IMR-90 (cell line): ENCODE data around the gene BBIP1. TPM values are rescaled to one million over a fixed set of nuclear protein-coding genes. Genes with fewer than 3 reads are reported as not detected.

Experiments
- ATAC-seq: fragments of 200-7000 bp; cut with Tn5 transposase; 2 replicates; pipeline ENCODE4 v1.9.1; 2020; ENCODE audit warnings: low read depth, mild to moderate bottlenecking, moderate library complexity
- BruUV-seq: library from RNA; stranded (reverse); fragments of 400-500 nt; replicated peaks from 2 replicates; lab custom pipeline; 2021; lab: Mats Ljungman, UMichigan
- CTCF ChIA-PET: fragments of 300-600 bp; formaldehyde crosslinking; extraction: SDS; loops from one replicate; lab custom pipeline; 2021; ENCODE audit warnings: antibody characterized with exemption; lab: Yijun Ruan, JAX
- POLR2A ChIA-PET: fragments of 300-600 bp; sonication (Branson Sonifier 250); formaldehyde crosslinking; loops from one replicate; lab custom pipeline; 2022; ENCODE audit warnings: antibody characterized with exemption; ENCODE audit not compliant: unreplicated experiment; lab: Charles Lee
- DNase-seq: peaks from one replicate; pipeline ENCODE4 v3.0.0; 2013
- H2AFZ ChIP-seq: replicated peaks from 2 replicates; pipeline ENCODE3; 2013; ENCODE audit warnings: low read length, mild to moderate bottlenecking; ENCODE audit not compliant: poor library complexity
- H2AK5ac ChIP-seq: 2 replicates; pipeline ENCODE4 v1.6.1; 2013; ENCODE audit warnings: low read depth, low read length, inconsistent platforms
- H2AK9ac ChIP-seq: replicated peaks from 2 replicates; pipeline ENCODE3; 2013; ENCODE audit warnings: mild to moderate bottlenecking, low read depth, low read length, moderate library complexity; ENCODE audit not compliant: poor library complexity
- H2BK120ac ChIP-seq: 2 replicates; pipeline ENCODE4 v1.6.1; 2013; ENCODE audit warnings: low read depth, low read length, inconsistent platforms
- H2BK15ac ChIP-seq: 3 replicates; pipeline ENCODE4 v1.6.1; 2013; ENCODE audit warnings: low read depth, low read length, inconsistent platforms
- H2BK20ac ChIP-seq: 2 replicates; pipeline ENCODE4 v1.6.1; 2013; ENCODE audit warnings: low read depth, mild to moderate bottlenecking, inconsistent platforms, low read length, moderate library complexity
- H2BK5ac ChIP-seq: 2 replicates; pipeline ENCODE4 v1.6.1; 2013; ENCODE audit warnings: mild to moderate bottlenecking, low read depth, low read length, inconsistent platforms; ENCODE audit not compliant: poor library complexity, severe bottlenecking
- H3K14ac ChIP-seq: replicated peaks from 2 replicates; pipeline ENCODE4 v1.6.1; 2013; ENCODE audit warnings: low read depth, low read length, inconsistent platforms
- H3K18ac ChIP-seq: 2 replicates; pipeline ENCODE4 v1.6.1; 2013; ENCODE audit warnings: low read depth, low read length, control low read depth
- H3K23ac ChIP-seq: 2 replicates; pipeline ENCODE4 v1.6.1; 2013; ENCODE audit warnings: low read depth, low read length, inconsistent platforms
- H3K27ac ChIP-seq: 2 replicates; pipeline ENCODE4 v1.5.1; 2013; ENCODE audit warnings: mild to moderate bottlenecking, control low read depth, low read length; ENCODE audit not compliant: insufficient read depth
- H3K27me3 ChIP-seq: 2 replicates; pipeline ENCODE4 v1.6.1; 2013; ENCODE audit warnings: low read length; ENCODE audit not compliant: control insufficient read depth, insufficient read depth
- H3K36me3 ChIP-seq: 2 replicates; pipeline ENCODE4 v1.6.1; 2013; ENCODE audit warnings: low read length, mixed read lengths; ENCODE audit not compliant: control insufficient read depth, insufficient read depth
- H3K4ac ChIP-seq: 2 replicates; pipeline ENCODE4 v1.6.1; 2013; ENCODE audit warnings: low read depth, low read length, inconsistent platforms
- H3K4me1 ChIP-seq: 2 replicates; pipeline ENCODE4 v1.6.1; 2013; ENCODE audit warnings: low read length, mixed read lengths; ENCODE audit not compliant: control insufficient read depth, insufficient read depth
- H3K4me2 ChIP-seq: 2 replicates; pipeline ENCODE4 v1.6.1; 2013; ENCODE audit warnings: low read depth, mild to moderate bottlenecking, control low read depth, low read length, moderate library complexity
- H3K4me3 ChIP-seq: 2 replicates; pipeline ENCODE4 v1.5.1; 2013; ENCODE audit warnings: low read depth, mild to moderate bottlenecking, control low read depth, low read length, moderate library complexity; ENCODE audit not compliant: insufficient read depth
- H3K56ac ChIP-seq: 2 replicates; pipeline ENCODE4 v1.6.1; 2013; ENCODE audit warnings: low read length, inconsistent platforms; ENCODE audit not compliant: insufficient read depth; ENCODE audit errors: extremely low read depth
- H3K79me1 ChIP-seq, 2 experiments: 2 replicates each; pipeline ENCODE4 v1.6.1; 2013; ENCODE audit warnings: low read length in 2 of 2, inconsistent platforms in 1 of 2, low read depth in 1 of 2
- H3K9ac ChIP-seq: 2 replicates; pipeline ENCODE4 v1.6.1; 2013; ENCODE audit warnings: low read depth, low read length, control low read depth
- H3K9me1 ChIP-seq: 2 replicates; pipeline ENCODE4 v1.6.1; 2013; ENCODE audit warnings: low read length, inconsistent platforms; ENCODE audit not compliant: insufficient read depth
- H3K9me3 ChIP-seq: 2 replicates; pipeline ENCODE4 v1.6.1; 2013; ENCODE audit warnings: low read length; ENCODE audit not compliant: control insufficient read depth, insufficient read depth
- H4K20me1 ChIP-seq: 2 replicates; pipeline ENCODE4 v1.6.1; 2013; ENCODE audit warnings: low read length, inconsistent platforms; ENCODE audit not compliant: insufficient read depth
- H4K5ac ChIP-seq: 2 replicates; pipeline ENCODE4 v1.6.1; 2013; ENCODE audit warnings: mild to moderate bottlenecking, low read depth, low read length, control low read depth
- H4K8ac ChIP-seq, 2 experiments: 2 replicates each; pipeline ENCODE4 v1.6.1; 2013; ENCODE audit warnings: low read depth in 2 of 2, low read length in 2 of 2, control low read depth in 1 of 2, inconsistent platforms in 1 of 2
- H4K91ac ChIP-seq: 2 replicates; pipeline ENCODE4 v1.6.1; 2013; ENCODE audit warnings: low read depth, low read length, inconsistent platforms; ENCODE audit not compliant: insufficient read depth
- BHLHE40 ChIP-seq: fragments of 150-350 bp; IDR thresholded peaks from 2 replicates; pipeline ENCODE4 v1.6.1; 2016; ENCODE audit warnings: mild to moderate bottlenecking, low read depth, low read length
- MAFK ChIP-seq: IDR thresholded peaks from 2 replicates; pipeline ENCODE4 v1.6.1; 2012; ENCODE audit warnings: low read depth, low read length, improper control_type of control experiment
- MXI1 ChIP-seq: IDR thresholded peaks from 2 replicates; pipeline ENCODE4 v1.6.1; 2012; ENCODE audit warnings: low read depth, mild to moderate bottlenecking, low read length, moderate library complexity, borderline replicate concordance
- NFE2L2 ChIP-seq: fragments of 150-350 bp; IDR thresholded peaks from 2 replicates; pipeline ENCODE4 v1.6.1; 2016; ENCODE audit warnings: low read depth, mild to moderate bottlenecking, low read length
- RFX5 ChIP-seq: IDR thresholded peaks from 2 replicates; pipeline ENCODE4 v1.8.0; 2012; ENCODE audit warnings: low read depth, mild to moderate bottlenecking, low read length, moderate library complexity
- WGBS, 2 experiments: methylation state at CpG; one replicate each; pipeline versions ENCODE4 v1.1.5 to v1.1.7; 2013; ENCODE audit warnings: missing lambda C conversion rate in 2 of 2; ENCODE audit not compliant: insufficient read length in 1 of 2; ENCODE audit errors: extremely low coverage in 2 of 2; 5-methylcytosine and 5-hydroxymethylcytosine counted together
- dilution Hi-C: fragments of 300-500 bp; cut with HindIII; formaldehyde crosslinking; loops from one replicate; pipeline ENCODE4 v1.14.3; 2018; ENCODE audit warnings: low sequenced_read_pairs; ENCODE audit not compliant: unreplicated experiment
- in situ Hi-C: fragments of 300-500 bp; cut with MboI; formaldehyde crosslinking; loops from 3 replicates; pipeline ENCODE4 v1.14.3; 2019; ENCODE audit warnings: low sequenced_read_pairs, inconsistent platforms, mixed read lengths
- intact Hi-C: fragments of 100-400 bp; cut with micrococcal nuclease; formaldehyde crosslinking; loops from 2 replicates; pipeline ENCODE4 v1.10.0; 2022
- polyA plus RNA-seq, 3 experiments: library from polyadenylated mRNA; depleted of rRNA; stranded (reverse); fragments of >200 nt; gene quantifications; 2 replicates each; pipeline ENCODE4 v1.2.3, GENCODE V29; 2012; ENCODE audit warnings: low replicate concordance in 1 of 3
- total RNA-seq: library from RNA; depleted of rRNA; stranded (reverse); fragments of >200 nt; gene quantifications from 2 replicates; pipeline ENCODE4 v1.2.3, GENCODE V29; 2012
- TF ChIP-seq, protein P1 (sequence below): fragments of 150-350 bp; IDR thresholded peaks from 2 replicates; pipeline ENCODE4 v1.6.1; 2016; ENCODE audit warnings: low read depth, mild to moderate bottlenecking, low read length, moderate library complexity, borderline replicate concordance

Gene BBIP1
- total and polyA plus RNA-seq, 2 of the 4 experiments (the other 2 are of a cell fraction) = 17.4 to 19.9 TPM

DNA sequence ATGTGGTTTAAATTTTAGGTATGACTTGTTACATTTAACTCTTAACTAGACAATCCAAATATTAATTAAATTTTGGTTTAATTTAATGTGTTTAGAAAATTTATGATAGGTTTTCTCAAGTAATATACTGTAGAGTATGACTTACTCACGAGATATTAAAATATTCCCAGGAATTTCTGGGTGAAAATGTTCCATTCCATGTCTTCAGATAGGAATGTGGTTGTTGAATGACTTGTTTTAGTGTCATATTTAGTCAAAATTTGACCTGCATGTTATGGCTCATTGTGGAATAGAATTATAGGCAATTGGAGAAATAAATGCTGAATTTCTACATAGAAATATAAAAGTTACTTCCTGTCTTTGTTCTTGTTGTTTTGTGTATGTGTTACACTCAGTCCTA is 47.2 kb upstream of the BBIP1 start:
- Histone ChIP-seq H2BK120ac (no peak overlapping the region), H3K27ac (no peak overlapping the region), H4K5ac (no peak overlapping the region), H3K4ac (no peak overlapping the region), H3K4me1 (no peaks in the 10 kb centered on the region), H2AK5ac (no peak overlapping the region), H2AK9ac (no peak overlapping the region), H2BK15ac (no peak overlapping the region), H4K20me1 (peaks cover 21% of the 10 kb centered on the region; the same call in 1 of the 2 replicates), H2BK5ac (no peak overlapping the region), H3K18ac (no peak overlapping the region), H3K27me3 (no peaks in the 10 kb centered on the region), H3K36me3 (no peaks in the 10 kb centered on the region), H4K8ac (no peak overlapping the region), H3K4me2 (no peak overlapping the region), H3K79me1 (peaks cover 25 to 36% of the 10 kb centered on the region in 2 experiments), H3K14ac (no peak overlapping the region), H3K9ac (no peak overlapping the region), H2BK20ac (no peak overlapping the region), H3K4me3 (no peak overlapping the region), H3K9me1 (no peaks in the 10 kb centered on the region), H4K91ac (no peak overlapping the region), H3K56ac (no peak overlapping the region), H3K9me3 (no peaks in the 10 kb centered on the region), H2AFZ (no peak overlapping the region), H3K23ac (no peak overlapping the region)
- ATAC-seq (no peak), DNase-seq (peak; percentile 4)
- BruUV-seq = no TSS peak
- no peak for TF ChIP-seq RFX5
- no peak for TF ChIP-seq NFE2L2
- no peak for TF ChIP-seq MAFK
- TF ChIP-seq BHLHE40 = no peak
- TF ChIP-seq MXI1 = no peak
- TF ChIP-seq, protein P1, sequence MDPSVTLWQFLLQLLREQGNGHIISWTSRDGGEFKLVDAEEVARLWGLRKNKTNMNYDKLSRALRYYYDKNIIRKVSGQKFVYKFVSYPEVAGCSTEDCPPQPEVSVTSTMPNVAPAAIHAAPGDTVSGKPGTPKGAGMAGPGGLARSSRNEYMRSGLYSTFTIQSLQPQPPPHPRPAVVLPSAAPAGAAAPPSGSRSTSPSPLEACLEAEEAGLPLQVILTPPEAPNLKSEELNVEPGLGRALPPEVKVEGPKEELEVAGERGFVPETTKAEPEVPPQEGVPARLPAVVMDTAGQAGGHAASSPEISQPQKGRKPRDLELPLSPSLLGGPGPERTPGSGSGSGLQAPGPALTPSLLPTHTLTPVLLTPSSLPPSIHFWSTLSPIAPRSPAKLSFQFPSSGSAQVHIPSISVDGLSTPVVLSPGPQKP = no peak
- dilution Hi-C loops (no loop called here), in situ Hi-C loops (no loop called here), intact Hi-C loops (no loop called here)
- ChIA-PET CTCF (interaction anchor here (1.2 kb wide), 1 partner anchor 220 kb away, joined by 3 read pairs; no protein-coding TSS in a partner anchor), POLR2A (no interaction called here)
- no CpG with 5 or more reads among the region's 1 CpG for WGBS, 2 experiments
